Endothelial cell of umbilical vein (primary cell): Measurements from ENCODE around the gene GNAQ. TPM values are rescaled to one million over a fixed set of nuclear protein-coding genes. Genes with fewer than 3 reads are reported as not detected.

ENCODE experiments used
- BruUV-seq: library from RNA; stranded (reverse); fragments of 400-500 nt; replicated peaks from 2 replicates; lab custom pipeline; 2021; lab: Mats Ljungman, UMichigan
- CTCF ChIA-PET: fragments of 300-600, 350-600 bp; sonication (Branson Sonifier 250); formaldehyde crosslinking; loops from one replicate; lab custom pipeline; 2021; ENCODE audit warnings: antibody characterized with exemption, inconsistent platforms; lab: Charles Lee
- POLR2A ChIA-PET: fragments of 300-600, 350-600 bp; sonication (Branson Sonifier 250); formaldehyde crosslinking; loops from one replicate; lab custom pipeline; 2021; ENCODE audit warnings: antibody characterized with exemption, inconsistent platforms; lab: Charles Lee
- DNase-seq: peaks from one replicate; pipeline ENCODE4 v3.0.0-alpha.2; 2011; ENCODE audit warnings: low read depth, low spot score
- FAIRE-seq: peaks from 2 replicates; lab custom pipeline; 2011; peaks lifted over from hg19 to GRCh38; lab: Jason Lieb, UNC
- H2AFZ ChIP-seq: 2 replicates; pipeline ENCODE4 v1.6.0; 2012; ENCODE audit warnings: low read depth, low read length, control low read depth, inconsistent platforms
- H3K27ac ChIP-seq: 2 replicates; pipeline ENCODE4 v1.5.1; 2011; ENCODE audit warnings: low read depth, mild to moderate bottlenecking, control low read depth, low read length, moderate library complexity; ENCODE audit not compliant: insufficient read depth
- H3K27me3 ChIP-seq, 2 experiments: 2 replicates each; pipeline versions ENCODE4 v1.6.0 to v1.6.1; 2011; ENCODE audit warnings: low read length in 2 of 2, mixed read lengths in 1 of 2; ENCODE audit not compliant: control insufficient read depth in 2 of 2, insufficient read depth in 2 of 2
- H3K36me3 ChIP-seq, 2 experiments: 2 replicates in 1 of 2; 3 replicates in 1 of 2; pipeline ENCODE4 v1.5.1; 2011; ENCODE audit warnings: low read length in 2 of 2, mild to moderate bottlenecking in 1 of 2, moderate library complexity in 1 of 2; ENCODE audit not compliant: control insufficient read depth in 2 of 2, insufficient read depth in 2 of 2; ENCODE audit errors: extremely low read depth in 1 of 2
- H3K4me1 ChIP-seq: 3 replicates; pipeline ENCODE4 v1.5.1; 2011; ENCODE audit warnings: mild to moderate bottlenecking, low read length; ENCODE audit not compliant: control insufficient read depth, insufficient read depth; ENCODE audit errors: extremely low read depth
- H3K4me2 ChIP-seq: 2 replicates; pipeline ENCODE4 v1.6.1; 2011; ENCODE audit warnings: low read length, control low read depth, mixed read lengths; ENCODE audit not compliant: insufficient read depth
- H3K4me3 ChIP-seq, 3 experiments: fragments of 200-600 bp in 1 of 3; sonication (generic), shearing (Covaris generic) in 1 of 3; replicated peaks in 1 of 3; 2 replicates each; pipeline ENCODE4 v1.5.1; 2011 to 2016; ENCODE audit warnings: control low read depth in 3 of 3, low read length in 3 of 3, mild to moderate bottlenecking in 2 of 3, inconsistent platforms in 1 of 3, low read depth in 1 of 3, moderate library complexity in 1 of 3; ENCODE audit not compliant: insufficient read depth in 1 of 3
- H3K79me2 ChIP-seq: 2 replicates; pipeline ENCODE4 v1.6.0; 2012; ENCODE audit warnings: low read length, inconsistent platforms; ENCODE audit not compliant: control insufficient read depth, insufficient read depth
- H3K9ac ChIP-seq: replicated peaks from 2 replicates; pipeline ENCODE3; 2011; ENCODE audit warnings: low read length, control low read depth; ENCODE audit not compliant: insufficient read depth; ENCODE audit errors: extremely low read depth
- H3K9me1 ChIP-seq: replicated peaks from 3 replicates; pipeline ENCODE4 v1.6.0; 2011; ENCODE audit warnings: mild to moderate bottlenecking, low read length; ENCODE audit not compliant: control insufficient read depth, insufficient read depth; ENCODE audit errors: extremely low read depth
- H3K9me3 ChIP-seq: replicated peaks from 2 replicates; pipeline ENCODE4 v1.5.1; 2012; ENCODE audit warnings: low read length, inconsistent platforms; ENCODE audit not compliant: control insufficient read depth, insufficient read depth
- H4K20me1 ChIP-seq: replicated peaks from 2 replicates; pipeline ENCODE3; 2011; ENCODE audit warnings: mild to moderate bottlenecking, low read length; ENCODE audit not compliant: control insufficient read depth, insufficient read depth; ENCODE audit errors: extremely low read depth
- EZH2 ChIP-seq: IDR thresholded peaks from 2 replicates; pipeline ENCODE4 v1.6.1; 2012; ENCODE audit warnings: borderline replicate concordance, low read depth, mild to moderate bottlenecking, moderate library complexity, low read length, inconsistent platforms; ENCODE audit not compliant: severe bottlenecking
- FOS ChIP-seq: IDR thresholded peaks from 2 replicates; pipeline ENCODE4 v1.6.1; 2011; ENCODE audit warnings: mild to moderate bottlenecking, low read length, moderate library complexity, borderline replicate concordance; ENCODE audit not compliant: insufficient read depth
- JUN ChIP-seq: IDR thresholded peaks from 2 replicates; pipeline ENCODE4 v1.6.1; 2011; ENCODE audit warnings: borderline replicate concordance, low read depth; ENCODE audit not compliant: insufficient read length, insufficient read depth
- MAX ChIP-seq: IDR thresholded peaks from 2 replicates; pipeline ENCODE4 v1.6.1; 2011; ENCODE audit not compliant: insufficient read depth, insufficient read length
- POLR2A ChIP-seq: IDR thresholded peaks from 2 replicates; pipeline ENCODE4 v1.6.1; 2012; ENCODE audit warnings: low read depth, mild to moderate bottlenecking, control low read depth, low read length
- dilution Hi-C: fragments of 300-500 bp; cut with MboI; formaldehyde crosslinking; loops from one replicate; pipeline ENCODE4 v1.15.0; 2019; ENCODE audit warnings: low sequenced_read_pairs; ENCODE audit not compliant: extremely low pct_ligation_motif_present
- intact Hi-C: fragments of 100-400 bp; cut with micrococcal nuclease; formaldehyde crosslinking; loops from one replicate; pipeline ENCODE4 v1.10.0; 2022
- polyA plus RNA-seq, 4 experiments: library from polyadenylated mRNA; depleted of rRNA in 3 of 4; stranded (reverse) in 3 of 4; unstranded in 1 of 4; fragments of >200 nt; gene quantifications; 2 replicates each; pipeline versions ENCODE4 v1.2.1 to v1.2.3, GENCODE V29; 2011 to 2012; ENCODE audit warnings: missing spikeins in 1 of 4
- total RNA-seq: library from RNA; stranded (reverse); gene quantifications from 2 replicates; pipeline ENCODE4 v1.2.3, GENCODE V29; 2021
- TF ChIP-seq, protein P1 (sequence below), 2 donors: IDR thresholded peaks; 1 replicate in 1 of 2; 2 replicates in 1 of 2; pipeline ENCODE4 v1.5.1; 2011; ENCODE audit warnings: low read length in 2 of 2, mild to moderate bottlenecking in 2 of 2, moderate library complexity in 2 of 2, control low read depth in 1 of 2, inconsistent platforms in 1 of 2, low read depth in 1 of 2; ENCODE audit not compliant: insufficient read depth in 1 of 2; ENCODE audit errors: extremely low read depth in 1 of 2

Gene GNAQ
- total and polyA plus RNA-seq, 2 donors (not counting 3 experiments of a cell fraction or from before 2014, with no cell fraction given) = 26.1 to 67.3 TPM

GRCh38 chr9:77907585-77907984, 124.0 kb downstream of the GNAQ start:
- ChIA-PET POLR2A (no interaction called here), CTCF (interaction anchor here (0.8 to 1.6 kb wide), 3 partner anchors 10 to 69 kb away, joined by 3 to 4 read pairs (median 4); no protein-coding TSS in a partner anchor)
- no TSS peak for BruUV-seq
- Histone ChIP-seq H3K9me1 (no peaks in the 10 kb centered on the region), H3K36me3 (no peaks in the 10 kb centered on the region), H3K27ac (no peak overlapping the region), H3K4me1 (peaks cover 44% of the 10 kb centered on the region), H3K9me3 (no peaks in the 10 kb centered on the region), H3K4me3 (no peak overlapping the region), H2AFZ (no peak overlapping the region), H3K4me2 (no peak overlapping the region), H3K9ac (no peak overlapping the region), H4K20me1 (peaks cover 4% of the 10 kb centered on the region), H3K27me3 (no peaks in the 10 kb centered on the region), H3K79me2 (peaks cover 38% of the 10 kb centered on the region)
- no peak for FAIRE-seq
- dilution Hi-C loops = no loop called here
- intact Hi-C loops = no loop called here
- DNase-seq = no peak
- TF ChIP-seq FOS = peak; percentile 47
- TF ChIP-seq EZH2 = no peak
- no peak for TF ChIP-seq JUN

DNA sequence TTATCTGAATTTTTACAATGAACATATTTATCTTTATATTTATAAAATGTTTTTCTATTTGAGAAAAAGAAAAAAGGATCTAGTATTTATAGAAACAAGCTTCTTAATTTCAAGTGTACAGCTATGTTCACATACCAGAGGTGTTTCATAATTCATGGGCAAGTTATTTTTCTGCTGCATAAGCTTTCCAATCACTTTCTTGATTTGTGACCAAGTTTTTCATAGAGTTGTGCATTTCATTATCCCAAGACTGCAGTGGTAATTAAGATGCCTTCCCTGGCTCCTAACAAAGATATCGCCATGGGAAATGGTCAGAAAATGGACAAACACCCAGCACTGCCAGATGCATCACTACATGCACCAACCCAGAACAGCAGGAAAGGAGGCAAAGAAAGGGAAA, 124.6 kb downstream of the GNAQ start:
- Histone ChIP-seq H3K4me2 (no peak overlapping the region), H3K79me2 (peaks cover 33% of the 10 kb centered on the region), H4K20me1 (peaks cover 4% of the 10 kb centered on the region), H3K4me1 (peaks cover 44% of the 10 kb centered on the region), H3K27me3 (no peaks in the 10 kb centered on the region), H3K9me3 (no peaks in the 10 kb centered on the region), H2AFZ (no peak overlapping the region), H3K4me3 (no peak overlapping the region), H3K27ac (no peak overlapping the region), H3K9ac (no peak overlapping the region), H3K36me3 (no peaks in the 10 kb centered on the region), H3K9me1 (no peaks in the 10 kb centered on the region)
- dilution Hi-C loops (no loop called here), intact Hi-C loops (no loop called here)
- no TSS peak for BruUV-seq
- CTCF ChIA-PET = interaction anchor here (0.8 to 1.6 kb wide), 3 partner anchors 9 to 70 kb away, joined by 3 to 4 read pairs (median 4); no protein-coding TSS in a partner anchor
- TF ChIP-seq POLR2A (no peak), JUN (no peak), MAX (no peak), EZH2 (no peak), FOS (no peak)
- TF ChIP-seq, protein P1, sequence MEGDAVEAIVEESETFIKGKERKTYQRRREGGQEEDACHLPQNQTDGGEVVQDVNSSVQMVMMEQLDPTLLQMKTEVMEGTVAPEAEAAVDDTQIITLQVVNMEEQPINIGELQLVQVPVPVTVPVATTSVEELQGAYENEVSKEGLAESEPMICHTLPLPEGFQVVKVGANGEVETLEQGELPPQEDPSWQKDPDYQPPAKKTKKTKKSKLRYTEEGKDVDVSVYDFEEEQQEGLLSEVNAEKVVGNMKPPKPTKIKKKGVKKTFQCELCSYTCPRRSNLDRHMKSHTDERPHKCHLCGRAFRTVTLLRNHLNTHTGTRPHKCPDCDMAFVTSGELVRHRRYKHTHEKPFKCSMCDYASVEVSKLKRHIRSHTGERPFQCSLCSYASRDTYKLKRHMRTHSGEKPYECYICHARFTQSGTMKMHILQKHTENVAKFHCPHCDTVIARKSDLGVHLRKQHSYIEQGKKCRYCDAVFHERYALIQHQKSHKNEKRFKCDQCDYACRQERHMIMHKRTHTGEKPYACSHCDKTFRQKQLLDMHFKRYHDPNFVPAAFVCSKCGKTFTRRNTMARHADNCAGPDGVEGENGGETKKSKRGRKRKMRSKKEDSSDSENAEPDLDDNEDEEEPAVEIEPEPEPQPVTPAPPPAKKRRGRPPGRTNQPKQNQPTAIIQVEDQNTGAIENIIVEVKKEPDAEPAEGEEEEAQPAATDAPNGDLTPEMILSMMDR (IDR thresholded peaks at IDR 0.05; ENCODE audit: extremely low read depth in 1 of 2, insufficient read depth in 1 of 2, low read depth in 1 of 2, low read length in 2 of 2) = no peak
- DNase-seq (no peak), FAIRE-seq (no peak)
- POLR2A ChIA-PET = no interaction called here
